ENCODE results near the gene DCLK1.

Gene DCLK1

DNA sequence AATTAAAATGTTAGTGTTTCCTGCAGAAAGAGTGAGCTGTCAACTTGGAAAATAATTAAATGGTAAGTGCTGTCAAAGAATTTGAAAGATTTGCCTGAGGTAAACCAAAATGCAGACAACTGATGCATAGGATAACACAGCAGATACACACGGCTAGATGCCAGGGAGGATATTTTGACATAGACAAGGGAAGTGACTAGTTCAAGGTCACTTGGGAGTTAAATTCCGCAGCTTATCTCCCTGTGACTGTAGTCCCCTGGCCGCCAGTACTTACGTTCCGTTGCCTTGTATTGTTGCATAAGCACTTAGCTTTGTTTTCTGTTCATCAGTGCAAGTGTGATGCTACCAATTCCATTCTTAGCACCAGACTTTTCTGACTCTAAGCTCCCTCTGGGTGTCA, 407.4 kb downstream of the DCLK1 start:
- TF ChIP-seq, protein P1, sequence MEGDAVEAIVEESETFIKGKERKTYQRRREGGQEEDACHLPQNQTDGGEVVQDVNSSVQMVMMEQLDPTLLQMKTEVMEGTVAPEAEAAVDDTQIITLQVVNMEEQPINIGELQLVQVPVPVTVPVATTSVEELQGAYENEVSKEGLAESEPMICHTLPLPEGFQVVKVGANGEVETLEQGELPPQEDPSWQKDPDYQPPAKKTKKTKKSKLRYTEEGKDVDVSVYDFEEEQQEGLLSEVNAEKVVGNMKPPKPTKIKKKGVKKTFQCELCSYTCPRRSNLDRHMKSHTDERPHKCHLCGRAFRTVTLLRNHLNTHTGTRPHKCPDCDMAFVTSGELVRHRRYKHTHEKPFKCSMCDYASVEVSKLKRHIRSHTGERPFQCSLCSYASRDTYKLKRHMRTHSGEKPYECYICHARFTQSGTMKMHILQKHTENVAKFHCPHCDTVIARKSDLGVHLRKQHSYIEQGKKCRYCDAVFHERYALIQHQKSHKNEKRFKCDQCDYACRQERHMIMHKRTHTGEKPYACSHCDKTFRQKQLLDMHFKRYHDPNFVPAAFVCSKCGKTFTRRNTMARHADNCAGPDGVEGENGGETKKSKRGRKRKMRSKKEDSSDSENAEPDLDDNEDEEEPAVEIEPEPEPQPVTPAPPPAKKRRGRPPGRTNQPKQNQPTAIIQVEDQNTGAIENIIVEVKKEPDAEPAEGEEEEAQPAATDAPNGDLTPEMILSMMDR (IDR thresholded peaks at IDR 0.05; ENCODE audit: insufficient read depth, low read length, missing control alignments) = no peak
- ChIA-PET CTCF (interaction anchor here (0.9 to 9.5 kb wide), 14 partner anchors 9 to 559 kb away, joined by 3 to 136 read pairs (median 4); no protein-coding TSS in a partner anchor), POLR2A (no interaction called here)
- no peak for DNase-seq (ENCODE audit: low read depth, low spot score)
- H3K4me3 ChIP-seq (ENCODE audit: low read depth, low read length) = no peak overlapping the region

DNA sequence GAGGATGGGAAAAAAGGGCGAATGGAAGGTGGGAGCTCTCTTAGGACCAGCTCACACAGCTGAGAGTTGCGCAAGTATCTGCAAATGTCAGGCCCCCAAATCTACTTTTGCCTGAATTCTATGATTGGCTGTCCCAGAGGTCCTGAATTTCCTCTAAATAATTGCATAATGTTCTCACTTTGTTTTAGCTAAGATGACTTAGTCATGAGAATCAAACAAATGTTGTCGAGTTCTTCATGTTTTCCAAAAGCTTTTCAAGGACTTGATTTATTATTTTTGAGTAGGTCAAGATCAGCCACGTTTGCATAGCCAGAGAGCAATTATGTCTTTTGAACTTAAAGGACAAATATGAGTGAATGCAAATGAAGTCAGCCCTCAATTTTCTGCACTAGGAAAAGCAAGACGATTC, 408.1 kb downstream of the DCLK1 start:
- DNase-seq (ENCODE audit: low read depth, low spot score) = no peak
- TF ChIP-seq, protein P1 (IDR thresholded peaks at IDR 0.05; ENCODE audit: insufficient read depth, low read length, missing control alignments) = no peak
- ChIA-PET POLR2A (no interaction called here), CTCF (interaction anchor here (0.8 to 9.5 kb wide), 23 partner anchors 9 to 558 kb away, joined by 3 to 136 read pairs (median 5); no protein-coding TSS in a partner anchor)
- H3K4me3 ChIP-seq (ENCODE audit: low read depth, low read length) = no peak overlapping the region

DNA sequence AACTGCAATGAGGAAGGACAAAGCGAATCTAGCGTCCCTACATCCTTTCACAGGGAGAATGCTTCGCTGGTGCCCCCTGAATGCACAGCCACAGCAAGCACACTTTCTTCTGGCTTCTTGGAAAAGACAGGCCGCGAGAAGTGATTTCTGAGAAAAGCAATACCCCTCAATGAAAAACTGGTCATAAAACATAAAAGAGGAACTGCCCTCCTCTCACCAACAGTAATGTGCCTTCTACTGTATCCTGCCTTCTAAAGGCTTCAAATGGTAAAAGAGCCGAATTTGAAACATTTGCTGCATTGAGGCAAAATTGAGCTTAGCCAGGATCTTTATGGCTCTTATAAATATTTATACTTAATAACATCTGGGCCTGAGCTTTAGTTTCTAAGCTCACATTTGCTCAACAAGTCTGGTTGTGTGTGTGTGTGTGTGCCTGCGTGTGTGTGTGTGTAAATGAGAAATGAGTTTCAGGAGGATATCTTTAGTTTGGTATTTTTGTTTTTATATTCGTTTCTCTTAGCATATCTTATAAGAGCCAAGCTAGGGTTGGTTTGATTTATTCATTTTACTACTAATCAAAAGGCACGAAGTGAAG, 408.6 kb downstream of the DCLK1 start:
- H3K4me3 ChIP-seq (ENCODE audit: low read depth, low read length) = no peak overlapping the region
- ChIA-PET POLR2A (no interaction called here), CTCF (interaction anchor here (0.8 to 9.5 kb wide), 25 partner anchors 9 to 558 kb away, joined by 3 to 136 read pairs (median 5); no protein-coding TSS in a partner anchor)
- TF ChIP-seq, protein P1 (IDR thresholded peaks at IDR 0.05; ENCODE audit: insufficient read depth, low read length, missing control alignments) = no peak
- no peak for DNase-seq (ENCODE audit: low read depth, low spot score)

DNA sequence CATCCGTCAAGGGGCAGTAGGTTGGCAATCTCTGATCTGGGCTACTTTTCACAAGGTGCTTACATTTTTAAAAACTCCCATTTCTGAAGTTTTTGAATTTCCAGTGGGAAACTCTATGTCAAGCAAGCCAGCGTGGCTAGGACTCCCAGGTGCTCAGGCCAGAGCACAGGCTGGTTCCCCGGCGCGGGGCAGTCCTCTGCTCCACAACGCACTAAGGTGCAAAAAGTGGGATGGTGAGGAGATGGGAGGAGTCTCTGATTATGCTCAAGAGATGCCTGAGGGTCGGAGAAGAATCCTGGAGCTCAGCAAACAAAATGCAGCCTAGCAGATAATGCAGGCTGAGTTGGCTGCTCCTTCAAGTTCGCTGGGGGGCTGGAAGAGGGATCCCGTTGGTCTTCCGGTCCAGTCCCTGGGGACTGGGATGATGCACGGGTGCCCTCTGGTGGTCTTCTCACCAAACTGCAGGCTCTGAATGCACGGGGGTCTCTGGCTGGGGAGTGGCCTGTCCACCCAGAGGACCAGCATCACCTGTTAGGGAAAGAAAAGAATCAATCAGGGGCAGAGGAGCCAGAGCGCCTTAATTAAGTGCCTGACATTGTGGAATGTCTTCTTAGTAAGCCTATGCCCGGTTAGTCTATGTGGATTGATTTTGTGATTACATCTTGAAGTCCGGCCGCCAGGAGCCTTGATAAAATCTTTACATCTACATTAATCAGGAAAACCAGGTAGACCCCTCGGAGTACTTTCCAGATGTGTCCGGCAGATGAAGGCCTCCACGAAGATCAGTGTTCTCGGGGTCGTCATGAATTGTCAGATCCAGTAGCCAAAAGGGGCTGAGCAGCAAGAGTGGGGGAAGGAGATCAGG, 410.3 kb downstream of the DCLK1 start:
- peak overlapping the region; percentile 35 for H3K4me3 ChIP-seq (ENCODE audit: low read depth, low read length)
- no peak for DNase-seq (ENCODE audit: low read depth, low spot score)
- POLR2A ChIA-PET = no interaction called here
- TF ChIP-seq, protein P1 (IDR thresholded peaks at IDR 0.05; ENCODE audit: insufficient read depth, low read length, missing control alignments) = peak; percentile 98
- CTCF ChIA-PET = interaction anchor here (0.6 to 9.5 kb wide), 27 partner anchors 10 to 1787 kb away, joined by 3 to 136 read pairs (median 3); no protein-coding TSS in a partner anchor

DNA sequence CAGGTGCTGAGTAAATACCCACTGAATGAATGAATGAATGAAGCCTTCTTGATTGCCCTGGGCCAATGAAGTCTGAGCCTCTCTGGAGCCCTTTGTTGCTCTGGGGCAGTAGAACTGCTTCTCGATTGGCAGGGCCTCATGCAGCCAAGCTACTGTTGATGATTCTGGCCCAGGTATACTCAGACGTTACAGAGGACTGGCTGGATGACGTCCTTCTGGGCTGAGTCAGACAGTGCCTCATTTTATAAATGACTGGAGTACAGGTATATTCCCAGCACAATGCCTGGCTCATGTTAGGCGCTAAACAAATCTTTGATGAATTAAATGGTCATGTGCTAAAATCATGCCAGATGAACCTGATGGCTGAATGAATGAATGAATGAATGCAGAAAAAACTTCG, 410.9 kb downstream of the DCLK1 start:
- CTCF ChIA-PET = interaction anchor here (0.6 to 9.5 kb wide), 25 partner anchors 10 to 1787 kb away, joined by 3 to 136 read pairs (median 3); no protein-coding TSS in a partner anchor
- POLR2A ChIA-PET = no interaction called here
- TF ChIP-seq, protein P1 (IDR thresholded peaks at IDR 0.05; ENCODE audit: insufficient read depth, low read length, missing control alignments) = no peak
- H3K4me3 ChIP-seq (ENCODE audit: low read depth, low read length) = no peak overlapping the region
- DNase-seq (ENCODE audit: low read depth, low spot score) = no peak
